ENCODE data around the gene RFX7.

DNA sequence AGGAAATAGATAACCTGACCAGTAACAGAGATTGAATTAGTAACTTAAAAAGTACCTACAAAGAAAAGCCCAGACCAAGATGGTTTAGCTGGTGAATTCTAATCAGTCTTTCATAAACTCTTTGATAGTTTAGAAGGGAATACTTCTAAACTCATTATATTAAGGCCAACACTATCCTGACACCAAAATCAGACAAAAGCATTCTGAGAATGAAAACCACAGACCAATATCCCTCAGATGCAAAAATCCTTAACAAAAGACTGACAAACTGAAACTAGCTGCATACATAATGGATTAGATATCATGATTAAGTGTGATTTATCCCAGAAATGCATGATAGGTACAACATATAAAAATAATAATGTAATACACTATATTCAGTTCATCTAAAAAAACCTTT lies 115.6 kb downstream of the RFX7 start:
- TF ChIP-seq, protein P1, sequence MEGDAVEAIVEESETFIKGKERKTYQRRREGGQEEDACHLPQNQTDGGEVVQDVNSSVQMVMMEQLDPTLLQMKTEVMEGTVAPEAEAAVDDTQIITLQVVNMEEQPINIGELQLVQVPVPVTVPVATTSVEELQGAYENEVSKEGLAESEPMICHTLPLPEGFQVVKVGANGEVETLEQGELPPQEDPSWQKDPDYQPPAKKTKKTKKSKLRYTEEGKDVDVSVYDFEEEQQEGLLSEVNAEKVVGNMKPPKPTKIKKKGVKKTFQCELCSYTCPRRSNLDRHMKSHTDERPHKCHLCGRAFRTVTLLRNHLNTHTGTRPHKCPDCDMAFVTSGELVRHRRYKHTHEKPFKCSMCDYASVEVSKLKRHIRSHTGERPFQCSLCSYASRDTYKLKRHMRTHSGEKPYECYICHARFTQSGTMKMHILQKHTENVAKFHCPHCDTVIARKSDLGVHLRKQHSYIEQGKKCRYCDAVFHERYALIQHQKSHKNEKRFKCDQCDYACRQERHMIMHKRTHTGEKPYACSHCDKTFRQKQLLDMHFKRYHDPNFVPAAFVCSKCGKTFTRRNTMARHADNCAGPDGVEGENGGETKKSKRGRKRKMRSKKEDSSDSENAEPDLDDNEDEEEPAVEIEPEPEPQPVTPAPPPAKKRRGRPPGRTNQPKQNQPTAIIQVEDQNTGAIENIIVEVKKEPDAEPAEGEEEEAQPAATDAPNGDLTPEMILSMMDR (IDR thresholded peaks at IDR 0.05): no peak
- TF ChIP-seq POLR2A (IDR thresholded peaks at IDR 0.05): no peak

All from Peyer's patch (tissue), 4 donors.